HG02759 (cell line): ENCODE measurements around the gene NUP107.
A peak's percentile ranks its signal among the peaks of the same experiment; 100 is the strongest.

Source experiments
- ATAC-seq: cut with Tn5 transposase; IDR thresholded peaks from one replicate; pipeline ENCODE4 v1.9.1; 2021; ENCODE audit warnings: mild to moderate bottlenecking, moderate library complexity; ENCODE audit not compliant: unreplicated experiment

Gene NUP107

DNA sequence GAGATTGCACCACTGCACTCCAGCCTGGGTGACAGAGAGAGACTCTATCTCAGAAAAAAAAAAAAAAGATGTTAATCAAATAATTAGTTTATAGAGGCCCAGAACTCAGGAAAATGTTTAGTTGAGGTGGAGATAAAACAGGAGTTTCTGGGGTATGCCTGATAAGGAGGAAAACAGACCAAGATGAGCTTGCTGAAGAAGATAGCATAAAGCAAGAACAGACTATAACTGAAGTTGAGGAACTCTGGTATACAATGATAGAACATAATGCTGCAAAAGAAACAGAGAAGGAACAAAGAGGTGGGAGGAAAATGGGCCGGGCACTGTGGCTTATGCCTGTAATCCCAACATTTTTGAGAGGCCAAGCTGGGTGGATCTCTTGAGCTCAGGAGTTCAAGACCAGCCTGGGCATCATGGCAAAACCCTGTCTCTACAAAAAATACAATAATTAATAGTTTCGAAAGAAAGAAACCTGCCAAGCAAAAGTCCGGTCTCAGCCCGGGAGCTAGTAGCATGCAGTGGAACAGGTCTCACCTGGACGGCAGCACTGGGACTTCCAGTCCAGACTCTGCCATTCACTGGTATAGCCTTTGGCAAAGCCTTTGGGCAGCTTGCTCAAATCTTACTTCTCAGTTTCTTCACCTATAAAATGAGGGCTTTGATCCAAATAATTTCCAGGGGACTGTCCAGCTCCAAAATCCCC is 84.6 kb downstream of the NUP107 start:
- ATAC-seq, result no peak

DNA sequence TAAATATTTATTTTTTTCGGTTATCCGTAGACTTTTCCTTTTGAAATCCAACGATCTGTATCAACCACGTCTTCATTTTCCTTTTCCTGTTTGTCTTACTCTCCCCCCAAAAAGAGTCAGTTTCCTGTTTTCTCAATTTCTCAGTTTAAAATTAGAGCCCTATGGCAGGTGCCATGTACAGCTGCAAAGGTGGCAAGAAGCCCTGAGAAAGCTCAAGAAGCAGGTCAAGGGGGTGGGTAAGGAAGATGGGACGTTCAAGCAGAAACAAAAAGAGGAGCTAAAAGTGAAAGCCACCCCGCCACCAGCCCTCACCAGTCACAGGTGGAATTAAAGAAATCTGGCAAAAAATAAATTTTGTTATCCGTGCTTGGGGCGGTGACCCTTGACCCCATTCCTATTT is 85.9 kb downstream of the NUP107 start:
- peak; percentile 54 for ATAC-seq

GRCh38 chr12:68773582-68773981 is 86.8 kb downstream of the NUP107 start:
- ATAC-seq, result no peak

DNA sequence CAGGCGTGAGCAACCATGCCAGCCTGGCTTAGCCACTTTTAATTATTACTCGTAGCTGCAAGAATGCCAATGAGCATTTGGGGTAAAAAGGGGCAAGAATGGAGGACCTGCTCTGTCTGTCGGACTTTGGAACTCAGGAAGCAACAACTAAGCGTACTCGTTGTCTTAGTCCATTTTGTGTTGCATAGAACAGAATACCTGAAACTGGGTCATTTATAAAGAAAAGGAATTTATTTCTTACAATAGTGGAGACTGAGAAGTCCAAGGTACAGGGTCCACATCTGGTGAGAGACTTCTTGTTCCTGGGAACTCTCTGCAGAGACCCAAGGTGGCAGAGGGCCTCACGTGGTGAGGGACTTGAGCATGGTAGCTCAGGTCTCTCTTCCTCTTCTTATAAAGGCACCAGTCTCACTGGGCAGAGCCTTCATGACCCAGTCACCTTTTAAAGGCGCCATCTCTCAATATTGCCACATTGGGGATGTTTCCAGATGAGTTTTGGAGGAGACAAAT is 88.4 kb downstream of the NUP107 start:
- no peak for ATAC-seq

- no peak for ATAC-seq
Observed at GRCh38 chr12:68776976-68777610, 90.3 kb downstream of the NUP107 start.

DNA sequence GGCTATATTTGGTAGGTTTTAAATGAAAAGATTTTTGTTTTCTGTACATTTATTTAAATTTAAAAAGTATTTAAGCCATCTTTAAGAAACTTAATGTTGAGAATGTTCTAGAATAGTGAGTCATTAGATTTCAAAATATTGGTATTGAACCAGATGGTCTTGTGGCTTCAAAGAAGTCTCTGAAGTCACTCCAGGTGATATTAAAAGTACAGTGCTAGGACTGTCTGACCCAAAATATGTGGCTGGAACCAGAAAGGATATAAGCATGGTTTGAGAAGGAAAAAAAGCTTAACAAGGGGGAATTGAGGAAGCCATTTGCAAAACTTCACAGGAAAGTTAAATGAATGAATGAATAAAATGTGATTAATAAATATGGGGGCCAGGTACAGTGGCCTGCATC is 92.5 kb downstream of the NUP107 start:
- no peak for ATAC-seq

DNA sequence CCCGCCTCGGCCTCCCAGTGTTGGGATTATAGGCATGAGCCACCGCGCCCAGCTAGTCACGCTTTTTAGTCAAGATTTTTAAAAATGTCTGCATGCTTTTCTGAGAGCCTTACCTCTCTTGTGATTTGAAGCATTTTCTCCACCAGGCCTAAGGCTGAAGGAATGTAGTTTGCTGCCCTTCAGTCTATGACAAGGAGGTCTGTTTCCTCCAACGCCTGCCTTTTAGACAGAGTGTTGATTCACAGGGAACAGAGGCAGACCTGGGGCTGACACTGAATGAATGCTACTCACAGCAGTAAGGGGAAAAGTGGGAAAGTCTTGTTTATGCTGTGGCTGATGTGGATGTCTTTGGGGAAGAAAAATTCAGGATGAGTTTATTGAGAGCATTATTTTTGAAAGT is 94.0 kb downstream of the NUP107 start:
- ATAC-seq, result no peak

GRCh38 chr12:68781728-68782127 is 95.0 kb downstream of the NUP107 start:
- no peak for ATAC-seq

- ATAC-seq, result no peak
Observed at GRCh38 chr12:68784015-68784414, 97.2 kb downstream of the NUP107 start.

DNA sequence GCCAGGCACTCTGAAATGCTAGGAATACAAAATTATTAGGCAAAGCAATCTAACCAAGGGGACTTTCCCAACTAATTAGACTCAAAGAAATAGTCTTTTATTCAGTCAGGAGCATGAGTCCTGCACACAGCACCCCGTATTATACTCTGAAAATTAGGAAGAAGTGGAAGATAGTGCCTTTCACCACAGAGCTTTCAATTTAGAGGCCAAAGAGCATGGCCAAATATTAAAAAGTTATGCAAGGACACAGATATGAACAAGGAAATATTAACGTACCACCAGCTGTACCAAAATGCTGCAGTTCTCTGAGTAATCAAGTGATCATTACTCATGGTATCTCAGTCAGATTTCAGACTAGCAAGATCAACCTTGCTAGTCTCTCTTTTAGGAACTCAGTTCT is 98.6 kb downstream of the NUP107 start:
- ATAC-seq, result no peak

DNA sequence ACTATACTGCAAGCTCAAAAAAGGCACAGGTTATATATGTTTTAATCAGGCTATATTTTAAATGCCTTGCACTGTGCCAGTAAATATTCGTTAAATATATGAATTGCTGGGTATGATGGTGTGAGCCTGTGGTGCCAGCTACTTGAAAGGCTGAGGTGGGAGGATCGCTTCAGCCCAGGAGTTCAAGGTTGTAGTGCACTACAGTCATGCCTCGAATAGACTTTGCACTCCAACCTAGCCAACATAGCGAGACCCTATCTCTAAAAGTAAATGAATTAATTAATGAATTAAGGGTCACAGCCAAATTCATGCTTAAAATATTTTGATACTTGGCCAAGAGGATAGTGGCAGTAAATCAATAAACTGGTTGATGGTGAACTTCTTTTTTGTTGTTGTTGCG is 99.0 kb downstream of the NUP107 start:
- ATAC-seq, result no peak

DNA sequence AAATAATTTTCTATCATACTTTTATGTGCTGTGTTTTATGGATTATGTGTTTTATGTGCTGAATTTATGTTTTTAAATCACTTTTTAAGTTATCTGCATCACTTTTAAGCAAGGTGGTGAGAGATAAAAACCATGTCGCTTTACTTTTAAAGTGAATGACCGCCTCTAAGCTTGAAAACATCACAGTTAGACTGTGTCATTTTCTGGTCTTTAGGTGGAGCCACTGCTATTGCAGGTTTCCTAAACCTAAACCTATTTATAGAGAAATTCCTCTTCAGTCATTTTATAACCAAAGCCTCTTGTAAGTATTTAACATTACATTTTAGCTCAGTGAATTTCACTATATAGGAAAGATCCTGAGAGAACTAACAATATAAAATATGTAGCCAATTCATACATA is 100.2 kb downstream of the NUP107 start:
- no peak for ATAC-seq

DNA sequence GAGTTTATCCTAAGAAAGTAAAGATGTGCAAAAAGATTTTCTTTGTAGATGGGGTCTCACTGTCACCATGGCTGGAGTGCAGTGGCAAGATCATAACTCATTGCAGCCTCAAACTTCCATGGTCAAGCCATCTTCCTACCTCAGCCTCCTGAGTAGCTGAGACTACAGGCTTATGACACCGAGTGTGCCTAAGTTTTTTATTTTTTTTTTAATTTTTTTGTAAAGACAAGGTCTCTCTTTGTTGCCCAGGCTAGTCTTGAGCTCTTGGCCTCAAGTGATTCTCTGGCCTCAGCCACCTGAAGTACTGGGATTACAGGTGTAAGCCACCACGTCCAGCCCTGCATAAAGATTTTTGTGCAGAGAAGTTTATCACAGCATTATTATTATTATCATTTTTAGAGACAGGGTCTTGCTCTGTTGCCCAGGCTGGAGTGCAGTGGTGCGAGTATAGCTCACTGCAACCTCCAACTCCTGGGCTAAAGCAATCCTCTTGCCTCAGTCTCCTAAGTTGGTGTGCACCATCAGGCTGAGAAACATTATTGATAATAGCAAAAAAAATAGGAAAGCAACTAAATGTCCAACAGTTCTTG is 101.9 kb downstream of the NUP107 start:
- ATAC-seq, result no peak

- no peak for ATAC-seq
Observed at GRCh38 chr12:68789144-68789878, 102.5 kb downstream of the NUP107 start.

DNA sequence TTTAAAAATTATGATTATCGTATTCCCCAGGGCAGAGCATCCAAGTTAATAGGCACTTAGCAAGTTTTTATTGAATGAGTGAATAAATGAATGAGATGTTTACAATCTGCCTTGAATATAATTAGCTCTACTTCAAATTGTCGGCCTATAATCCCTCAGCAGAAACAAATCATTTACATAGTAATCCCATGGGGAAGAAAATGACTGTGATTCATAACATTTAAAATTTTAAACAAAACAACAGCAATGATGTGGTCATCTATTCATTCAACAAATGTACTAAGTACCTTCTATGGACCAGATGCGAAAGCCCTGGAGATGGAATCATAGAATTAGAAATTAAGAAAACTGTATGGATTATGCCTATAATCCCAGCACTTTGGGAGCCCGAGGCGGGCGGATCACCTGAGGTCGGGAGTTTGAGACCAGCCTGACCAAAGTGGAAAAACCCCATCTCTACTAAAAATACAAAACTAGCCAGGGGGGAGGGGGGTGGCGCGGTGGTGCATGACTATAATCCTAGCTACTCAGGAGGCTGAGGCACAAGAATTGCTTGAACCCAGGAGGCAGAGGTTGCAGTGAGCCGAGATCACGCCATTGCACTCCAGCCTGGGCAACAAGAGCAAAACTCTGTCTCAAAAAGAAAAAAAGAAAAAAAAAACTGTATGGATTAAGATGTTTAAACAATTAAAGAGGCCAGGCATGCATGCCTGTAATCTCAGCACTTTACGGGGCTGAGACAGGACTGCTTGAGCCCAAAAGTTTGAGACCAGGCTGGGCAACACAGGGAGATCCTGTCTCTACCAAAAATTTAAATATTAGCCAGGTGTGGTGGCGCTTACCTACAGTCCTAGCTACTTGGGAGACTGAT is 103.5 kb downstream of the NUP107 start:
- no peak for ATAC-seq

DNA sequence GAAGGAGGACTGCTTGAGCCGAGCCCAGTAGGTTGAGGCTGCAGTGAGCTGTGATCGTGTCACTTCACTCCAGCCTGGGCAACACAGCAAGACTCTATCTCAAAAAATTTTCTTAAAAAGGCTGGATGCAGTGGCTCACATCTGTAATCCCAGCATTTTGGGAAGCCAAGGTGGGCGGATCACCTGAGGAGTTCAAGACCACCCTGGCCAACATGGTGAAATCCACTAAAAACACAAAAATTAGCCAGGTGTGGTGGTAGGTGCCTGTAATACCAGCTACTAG is 104.1 kb downstream of the NUP107 start:
- no peak for ATAC-seq

DNA sequence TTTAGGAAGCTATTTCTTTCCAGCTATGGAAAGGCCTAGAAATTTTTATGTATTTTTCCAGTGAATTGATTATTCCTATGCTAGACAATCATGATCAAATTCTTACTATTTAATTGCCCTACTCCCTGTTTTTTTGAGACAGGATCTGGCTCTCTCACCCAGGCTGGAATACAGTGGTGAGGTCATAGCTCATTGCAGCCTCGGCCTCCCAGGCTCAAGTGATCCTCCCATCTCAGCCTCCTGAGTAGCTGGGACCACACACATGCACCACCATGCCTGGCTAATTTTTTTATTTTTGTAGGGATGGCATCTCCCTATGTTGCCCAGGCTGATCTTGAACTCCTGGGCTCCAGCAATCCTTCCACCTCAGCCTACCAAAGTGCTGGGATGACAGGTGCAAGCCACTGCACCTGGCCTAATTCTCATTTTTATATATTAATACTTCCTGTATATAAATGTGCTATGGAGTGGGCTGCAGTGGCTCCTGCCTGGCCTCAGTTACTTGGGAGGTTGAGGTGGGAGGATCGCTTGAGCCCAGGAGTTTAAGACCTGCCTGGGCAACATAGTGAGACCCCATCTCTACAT is 105.2 kb downstream of the NUP107 start:
- ATAC-seq, result no peak

GRCh38 chr12:68792952-68793351 is 106.2 kb downstream of the NUP107 start:
- peak; percentile 97 for ATAC-seq

DNA sequence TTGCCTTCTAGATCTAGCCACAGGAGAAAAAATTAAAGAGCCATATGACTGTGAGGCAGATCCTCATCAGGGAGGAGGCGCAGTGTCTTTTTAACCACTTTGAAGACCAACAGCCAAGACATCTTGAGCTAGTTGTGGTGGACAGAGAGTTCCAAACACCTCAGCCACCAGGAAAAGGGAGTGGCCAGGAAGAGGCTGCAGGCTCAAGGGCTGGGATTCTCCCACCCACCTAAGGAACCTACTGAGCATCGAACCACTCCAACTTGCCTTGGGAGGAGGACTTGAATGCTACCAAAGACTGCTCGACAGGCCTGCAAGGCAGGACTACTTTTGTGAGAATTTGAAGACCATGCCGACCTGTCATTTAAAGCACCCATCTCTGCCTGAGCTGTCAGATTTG is 106.7 kb downstream of the NUP107 start:
- no peak for ATAC-seq

- ATAC-seq, result no peak
Observed at GRCh38 chr12:68793975-68794652, 107.3 kb downstream of the NUP107 start.
